ENCODE data around the gene HS6ST1.
A peak's percentile ranks its signal among the peaks of the same experiment; 100 is the strongest.

Gene HS6ST1

GRCh38 chr2:128306931-128307460 is 11.7 kb downstream of the HS6ST1 start:
- no peaks in the 10 kb centered on the region for H3K9me3 ChIP-seq (ENCODE audit: control insufficient read depth, low read length)
- no peak overlapping the region for H3K4me3 ChIP-seq (ENCODE audit: low read depth, low read length)
- TF ChIP-seq, protein P1, sequence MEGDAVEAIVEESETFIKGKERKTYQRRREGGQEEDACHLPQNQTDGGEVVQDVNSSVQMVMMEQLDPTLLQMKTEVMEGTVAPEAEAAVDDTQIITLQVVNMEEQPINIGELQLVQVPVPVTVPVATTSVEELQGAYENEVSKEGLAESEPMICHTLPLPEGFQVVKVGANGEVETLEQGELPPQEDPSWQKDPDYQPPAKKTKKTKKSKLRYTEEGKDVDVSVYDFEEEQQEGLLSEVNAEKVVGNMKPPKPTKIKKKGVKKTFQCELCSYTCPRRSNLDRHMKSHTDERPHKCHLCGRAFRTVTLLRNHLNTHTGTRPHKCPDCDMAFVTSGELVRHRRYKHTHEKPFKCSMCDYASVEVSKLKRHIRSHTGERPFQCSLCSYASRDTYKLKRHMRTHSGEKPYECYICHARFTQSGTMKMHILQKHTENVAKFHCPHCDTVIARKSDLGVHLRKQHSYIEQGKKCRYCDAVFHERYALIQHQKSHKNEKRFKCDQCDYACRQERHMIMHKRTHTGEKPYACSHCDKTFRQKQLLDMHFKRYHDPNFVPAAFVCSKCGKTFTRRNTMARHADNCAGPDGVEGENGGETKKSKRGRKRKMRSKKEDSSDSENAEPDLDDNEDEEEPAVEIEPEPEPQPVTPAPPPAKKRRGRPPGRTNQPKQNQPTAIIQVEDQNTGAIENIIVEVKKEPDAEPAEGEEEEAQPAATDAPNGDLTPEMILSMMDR (IDR thresholded peaks at IDR 0.05): no peak
- no peak overlapping the region for H3K4me2 ChIP-seq (ENCODE audit: low read length)
- no peak overlapping the region for H3K27ac ChIP-seq
- no peaks in the 10 kb centered on the region for H3K36me3 ChIP-seq (ENCODE audit: control insufficient read depth, insufficient read depth, low read length)
- H2AFZ ChIP-seq: no peak overlapping the region
- no peak overlapping the region for H3K9ac ChIP-seq
- H3K4me1 ChIP-seq: peaks cover 36% of the 10 kb centered on the region
- peaks cover 93% of the 10 kb centered on the region for H3K79me2 ChIP-seq
- no peaks in the 10 kb centered on the region for H3K27me3 ChIP-seq (ENCODE audit: control insufficient read depth, insufficient read depth, low read length)

- H3K36me3 ChIP-seq (ENCODE audit: control insufficient read depth, insufficient read depth, low read length): no peaks in the 10 kb centered on the region
- no peak overlapping the region for H3K4me2 ChIP-seq (ENCODE audit: low read length)
- no peak overlapping the region for H3K9ac ChIP-seq
- H3K4me1 ChIP-seq: peaks cover 36% of the 10 kb centered on the region
- no peak overlapping the region for H2AFZ ChIP-seq
- H3K27ac ChIP-seq: peak overlapping the region; percentile 78
- H3K79me2 ChIP-seq: peaks cover 92% of the 10 kb centered on the region
- TF ChIP-seq, protein P1 (IDR thresholded peaks at IDR 0.05): no peak
- no peaks in the 10 kb centered on the region for H3K27me3 ChIP-seq (ENCODE audit: control insufficient read depth, insufficient read depth, low read length)
- no peak overlapping the region for H3K4me3 ChIP-seq (ENCODE audit: low read depth, low read length)
- no peaks in the 10 kb centered on the region for H3K9me3 ChIP-seq (ENCODE audit: control insufficient read depth, low read length)
Measured at GRCh38 chr2:128306081-128306930, 12.4 kb downstream of the HS6ST1 start.

DNA sequence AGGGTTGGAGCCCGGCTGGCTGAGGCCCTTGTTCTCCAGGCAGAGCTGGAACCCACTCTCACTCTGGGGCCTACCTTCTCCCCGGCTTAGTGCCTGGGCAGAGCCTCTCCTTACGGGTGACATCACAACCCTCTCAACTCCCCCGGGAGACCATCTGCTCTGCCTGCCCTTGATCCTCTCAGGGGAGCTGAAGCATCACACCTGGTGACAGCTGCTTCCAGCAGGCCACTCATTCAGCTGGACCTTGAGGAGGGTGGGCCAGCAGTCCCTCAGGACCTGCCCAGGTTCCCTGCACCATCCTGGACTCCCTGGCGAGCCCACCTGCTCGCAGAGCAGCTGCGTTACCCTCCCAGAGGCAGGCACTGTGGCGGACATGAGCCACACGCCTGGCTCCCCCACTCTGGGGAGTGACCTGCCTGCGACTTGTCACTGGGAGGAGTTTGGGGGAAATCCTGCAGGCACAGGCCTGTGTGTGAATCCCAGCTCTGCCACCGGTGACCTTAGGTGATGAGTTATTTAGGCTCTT is 13.1 kb downstream of the HS6ST1 start:
- Histone ChIP-seq H3K4me1 (peaks cover 36% of the 10 kb centered on the region), H3K4me2 (ENCODE audit: low read length) (peak overlapping the region; percentile 42), H3K79me2 (peaks cover 92% of the 10 kb centered on the region), H2AFZ (peak overlapping the region; percentile 14), H3K9ac (peak overlapping the region; percentile 8), H3K27me3 (ENCODE audit: control insufficient read depth, insufficient read depth, low read length) (no peaks in the 10 kb centered on the region), H3K27ac (peak overlapping the region; percentile 78), H3K36me3 (ENCODE audit: control insufficient read depth, insufficient read depth, low read length) (no peaks in the 10 kb centered on the region), H3K9me3 (ENCODE audit: control insufficient read depth, low read length) (no peaks in the 10 kb centered on the region), H3K4me3 (ENCODE audit: low read depth, low read length) (no peak overlapping the region)
- TF ChIP-seq, protein P1 (IDR thresholded peaks at IDR 0.05): no peak

DNA sequence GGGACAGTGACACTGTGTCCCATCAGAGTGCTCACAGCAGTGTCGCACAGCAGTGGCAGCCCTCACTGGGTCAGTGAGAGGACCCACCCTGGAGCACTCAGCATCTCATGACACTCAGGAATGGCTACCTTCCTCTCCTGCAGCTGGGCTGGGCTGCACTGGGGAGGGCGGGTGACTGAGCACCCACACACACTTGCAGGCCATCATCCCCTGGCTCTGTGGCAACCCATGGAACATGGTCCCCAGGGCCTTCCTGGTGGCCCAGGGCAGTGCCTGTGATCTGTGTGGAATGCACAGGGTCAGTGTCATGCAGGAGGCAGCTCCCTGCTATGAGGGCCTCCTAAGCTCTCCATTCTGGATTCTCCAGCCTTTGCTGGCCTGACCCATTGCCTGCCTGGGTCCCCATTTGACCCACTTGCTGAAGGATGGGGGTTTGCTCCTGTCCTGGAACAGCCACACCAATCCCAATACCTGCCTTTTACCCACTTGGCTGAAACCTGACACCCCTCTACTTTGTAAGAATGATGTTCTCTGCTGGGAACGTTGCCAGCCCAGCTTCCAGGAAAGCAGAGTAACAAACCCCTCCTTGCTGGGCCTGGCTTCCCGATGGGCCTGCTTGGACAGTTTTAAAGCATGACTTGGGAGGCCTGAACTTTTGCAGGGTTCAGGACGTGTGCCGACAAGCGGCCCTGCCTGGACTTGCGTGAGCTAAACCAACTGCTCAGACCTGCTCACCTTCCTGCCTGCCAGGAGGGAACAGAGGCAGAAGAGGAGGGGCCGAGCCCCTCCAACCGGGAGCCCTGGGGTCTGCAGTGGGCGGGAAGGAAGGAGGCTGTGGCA is 13.7 kb downstream of the HS6ST1 start:
- Histone ChIP-seq H3K4me3 (ENCODE audit: low read depth, low read length) (no peak overlapping the region), H3K4me2 (ENCODE audit: low read length) (peak overlapping the region; percentile 42), H2AFZ (peak overlapping the region; percentile 14), H3K27me3 (ENCODE audit: control insufficient read depth, insufficient read depth, low read length) (no peaks in the 10 kb centered on the region), H3K9me3 (ENCODE audit: control insufficient read depth, low read length) (no peaks in the 10 kb centered on the region), H3K27ac (peak overlapping the region; percentile 78), H3K36me3 (ENCODE audit: control insufficient read depth, insufficient read depth, low read length) (no peaks in the 10 kb centered on the region), H3K9ac (peak overlapping the region; percentile 8), H3K79me2 (peaks cover 91% of the 10 kb centered on the region), H3K4me1 (peaks cover 36% of the 10 kb centered on the region)
- TF ChIP-seq, protein P1 (IDR thresholded peaks at IDR 0.05): peak; percentile 5
